GM21526 (cell line): ENCODE data around the gene TPO.
"Not testable (repeated sequence)": the region's sequence is repeated elsewhere in the genome, so short reads cannot be mapped to it uniquely, and the experiment has no call there.

ENCODE experiments used
- ATAC-seq: cut with Tn5 transposase; IDR thresholded peaks from one replicate; pipeline ENCODE4 v1.9.1; 2021; ENCODE audit warnings: moderate library complexity; ENCODE audit not compliant: unreplicated experiment, low FRiP score

TPO gene

GRCh38 chr2:1498176-1498575 is 84.9 kb downstream of the TPO start:
- no peak for ATAC-seq

- ATAC-seq: no peak
Measured at GRCh38 chr2:1499033-1499795, 86.0 kb downstream of the TPO start.

- ATAC-seq: no peak
Measured at GRCh38 chr2:1501038-1501851, 88.0 kb downstream of the TPO start.

GRCh38 chr2:1501991-1502390 is 88.7 kb downstream of the TPO start:
- no peak for ATAC-seq

GRCh38 chr2:1502891-1503304 is 89.6 kb downstream of the TPO start:
- no peak for ATAC-seq

GRCh38 chr2:1503471-1504310 is 90.4 kb downstream of the TPO start:
- no peak for ATAC-seq

GRCh38 chr2:1504311-1504750 is 91.1 kb downstream of the TPO start:
- ATAC-seq: no peak

- no peak for ATAC-seq
Measured at GRCh38 chr2:1505031-1505441, 91.8 kb downstream of the TPO start.

GRCh38 chr2:1509271-1510065 is 96.2 kb downstream of the TPO start:
- ATAC-seq: no peak

GRCh38 chr2:1510176-1510575 is 96.9 kb downstream of the TPO start:
- ATAC-seq: no peak

- ATAC-seq: no peak
Measured at GRCh38 chr2:1511455-1511854, 98.2 kb downstream of the TPO start.

- no peak for ATAC-seq
Measured at GRCh38 chr2:1512321-1513289, 99.3 kb downstream of the TPO start.

GRCh38 chr2:1514391-1515072 is 101.3 kb downstream of the TPO start:
- ATAC-seq: no peak

- ATAC-seq: no peak
Measured at GRCh38 chr2:1515073-1515430, 101.8 kb downstream of the TPO start.

- no peak for ATAC-seq
Measured at GRCh38 chr2:1515986-1516797, 102.9 kb downstream of the TPO start.

GRCh38 chr2:1516798-1517060 is 103.5 kb downstream of the TPO start:
- ATAC-seq: no peak

- not testable (repeated sequence) for ATAC-seq
Measured at GRCh38 chr2:1517291-1517690, 104.0 kb downstream of the TPO start.

- no peak for ATAC-seq
Measured at GRCh38 chr2:1517786-1518185, 104.5 kb downstream of the TPO start.
